WTC11 (cell line): Measurements from ENCODE around the gene ZNF140.

Experiments
- CREB1 ChIP-seq: sonication (generic); formaldehyde crosslinking; IDR thresholded peaks from 2 replicates; pipeline ENCODE4 v1.8.0; 2023; ENCODE audit warnings: mild to moderate bottlenecking, missing genetic modification reagents
- FOXJ3 ChIP-seq: sonication (generic); formaldehyde crosslinking; IDR thresholded peaks from 2 replicates; pipeline ENCODE4 v1.9.0; 2021; ENCODE audit warnings: missing genetic modification reagents, mild to moderate bottlenecking, borderline replicate concordance
- GABPB1 ChIP-seq: sonication (generic); formaldehyde crosslinking; IDR thresholded peaks from 2 replicates; pipeline ENCODE4 v1.8.1; 2023; ENCODE audit warnings: mild to moderate bottlenecking, missing genetic modification reagents
- HMGA2 ChIP-seq: fragments of 250-450 bp; sonication (Bioruptor Pico); IDR thresholded peaks from 2 replicates; pipeline ENCODE4 v1.4.0; 2021; ENCODE audit warnings: mild to moderate bottlenecking, moderate library complexity
- NFYB ChIP-seq: sonication (generic); formaldehyde crosslinking; conservative IDR thresholded peaks from 2 replicates; pipeline ENCODE4 v1.8.0; 2022; ENCODE audit warnings: low read depth, missing genetic modification reagents
- NR3C1 ChIP-seq: sonication (generic); formaldehyde crosslinking; conservative IDR thresholded peaks from 2 replicates; pipeline ENCODE4 v1.8.1; 2023; ENCODE audit warnings: low read depth, mild to moderate bottlenecking, missing genetic modification reagents
- TF ChIP-seq, protein P1 (sequence below): fragments of 200-600 bp; IDR thresholded peaks from 2 replicates; pipeline ENCODE4 v1.8.0; 2022; ENCODE audit warnings: antibody characterized with exemption
- TF ChIP-seq, protein P2 (sequence below): sonication (generic); formaldehyde crosslinking; IDR thresholded peaks from 2 replicates; pipeline ENCODE4 v1.8.1; 2022; ENCODE audit warnings: low read depth, missing genetic modification reagents, borderline replicate concordance
- TF ChIP-seq, protein P3 (sequence below): fragments of 250-450 bp; sonication (Bioruptor Pico); conservative IDR thresholded peaks from 2 replicates; pipeline ENCODE4 v1.9.0; 2021; ENCODE audit warnings: mild to moderate bottlenecking
- TF ChIP-seq, protein P4 (sequence below): sonication (generic); formaldehyde crosslinking; IDR thresholded peaks from 2 replicates; pipeline ENCODE4 v1.8.1; 2023; ENCODE audit warnings: mild to moderate bottlenecking, missing genetic modification reagents
- TF ChIP-seq, protein P5 (sequence below): sonication (generic); formaldehyde crosslinking; IDR thresholded peaks from 2 replicates; pipeline ENCODE4 v1.8.1; 2022; ENCODE audit warnings: mild to moderate bottlenecking, missing genetic modification reagents, moderate library complexity, borderline replicate concordance

DNA sequence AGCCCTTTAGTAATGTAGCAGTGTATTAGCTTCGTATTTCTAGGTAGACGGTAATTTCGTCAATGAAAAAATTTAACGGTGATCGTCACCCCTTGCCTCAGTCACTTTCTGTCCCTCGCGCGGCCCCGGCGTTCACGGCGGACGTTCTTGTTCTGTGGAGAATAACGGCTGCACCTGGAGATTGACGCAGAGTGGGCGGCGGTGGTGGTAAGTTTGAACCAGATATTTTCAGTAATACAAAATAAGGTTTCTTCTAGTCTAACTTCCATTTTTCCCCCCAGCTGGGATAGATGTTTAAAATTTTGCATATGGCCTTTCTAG is 50.0 kb downstream of the ZNF140 start:
- TF ChIP-seq, protein P1, sequence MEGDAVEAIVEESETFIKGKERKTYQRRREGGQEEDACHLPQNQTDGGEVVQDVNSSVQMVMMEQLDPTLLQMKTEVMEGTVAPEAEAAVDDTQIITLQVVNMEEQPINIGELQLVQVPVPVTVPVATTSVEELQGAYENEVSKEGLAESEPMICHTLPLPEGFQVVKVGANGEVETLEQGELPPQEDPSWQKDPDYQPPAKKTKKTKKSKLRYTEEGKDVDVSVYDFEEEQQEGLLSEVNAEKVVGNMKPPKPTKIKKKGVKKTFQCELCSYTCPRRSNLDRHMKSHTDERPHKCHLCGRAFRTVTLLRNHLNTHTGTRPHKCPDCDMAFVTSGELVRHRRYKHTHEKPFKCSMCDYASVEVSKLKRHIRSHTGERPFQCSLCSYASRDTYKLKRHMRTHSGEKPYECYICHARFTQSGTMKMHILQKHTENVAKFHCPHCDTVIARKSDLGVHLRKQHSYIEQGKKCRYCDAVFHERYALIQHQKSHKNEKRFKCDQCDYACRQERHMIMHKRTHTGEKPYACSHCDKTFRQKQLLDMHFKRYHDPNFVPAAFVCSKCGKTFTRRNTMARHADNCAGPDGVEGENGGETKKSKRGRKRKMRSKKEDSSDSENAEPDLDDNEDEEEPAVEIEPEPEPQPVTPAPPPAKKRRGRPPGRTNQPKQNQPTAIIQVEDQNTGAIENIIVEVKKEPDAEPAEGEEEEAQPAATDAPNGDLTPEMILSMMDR, result no peak
- TF ChIP-seq, protein P2, sequence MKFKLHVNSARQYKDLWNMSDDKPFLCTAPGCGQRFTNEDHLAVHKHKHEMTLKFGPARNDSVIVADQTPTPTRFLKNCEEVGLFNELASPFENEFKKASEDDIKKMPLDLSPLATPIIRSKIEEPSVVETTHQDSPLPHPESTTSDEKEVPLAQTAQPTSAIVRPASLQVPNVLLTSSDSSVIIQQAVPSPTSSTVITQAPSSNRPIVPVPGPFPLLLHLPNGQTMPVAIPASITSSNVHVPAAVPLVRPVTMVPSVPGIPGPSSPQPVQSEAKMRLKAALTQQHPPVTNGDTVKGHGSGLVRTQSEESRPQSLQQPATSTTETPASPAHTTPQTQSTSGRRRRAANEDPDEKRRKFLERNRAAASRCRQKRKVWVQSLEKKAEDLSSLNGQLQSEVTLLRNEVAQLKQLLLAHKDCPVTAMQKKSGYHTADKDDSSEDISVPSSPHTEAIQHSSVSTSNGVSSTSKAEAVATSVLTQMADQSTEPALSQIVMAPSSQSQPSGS (CRISPR knock-in tag), result no peak
- TF ChIP-seq NFYB (CRISPR knock-in tag) (no peak), NR3C1 (CRISPR knock-in tag) (no peak), FOXJ3 (CRISPR knock-in tag) (no peak), CREB1 (CRISPR knock-in tag) (no peak), HMGA2 (CRISPR knock-in tag) (no peak), GABPB1 (CRISPR knock-in tag) (no peak)
- TF ChIP-seq, protein P3, sequence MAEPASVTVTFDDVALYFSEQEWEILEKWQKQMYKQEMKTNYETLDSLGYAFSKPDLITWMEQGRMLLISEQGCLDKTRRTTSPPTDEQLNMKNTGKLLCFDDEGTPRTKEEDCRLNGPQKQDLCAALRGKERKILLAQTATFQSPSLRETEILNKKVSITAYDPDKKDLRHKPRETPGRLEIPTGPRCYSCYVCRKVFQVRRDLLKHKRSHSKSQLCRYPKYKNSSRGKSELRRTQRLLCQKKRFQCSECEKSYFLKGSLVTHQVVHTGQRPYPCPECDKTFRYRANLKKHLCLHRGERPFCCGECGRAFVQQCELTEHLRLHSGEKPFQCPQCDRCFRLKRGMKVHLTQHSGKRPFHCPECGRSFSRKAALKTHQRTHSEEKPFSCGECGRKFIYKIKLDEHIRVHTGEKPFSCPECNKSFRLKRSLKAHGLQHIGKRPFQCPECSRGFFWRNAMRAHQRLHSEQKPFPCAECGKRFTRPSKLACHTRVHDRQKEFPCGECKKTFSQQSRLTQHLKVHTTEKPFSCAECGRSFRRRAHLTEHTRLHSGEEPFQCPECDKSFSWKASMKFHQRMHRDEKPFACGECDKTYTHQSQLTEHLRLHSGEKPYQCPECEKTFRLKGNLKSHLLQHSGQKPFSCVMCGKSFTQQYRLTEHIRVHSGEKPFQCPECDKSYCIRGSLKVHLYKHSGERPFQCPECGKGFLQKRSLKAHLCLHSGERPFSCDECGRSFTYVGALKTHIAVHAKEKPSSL, result no peak
- TF ChIP-seq, protein P4, sequence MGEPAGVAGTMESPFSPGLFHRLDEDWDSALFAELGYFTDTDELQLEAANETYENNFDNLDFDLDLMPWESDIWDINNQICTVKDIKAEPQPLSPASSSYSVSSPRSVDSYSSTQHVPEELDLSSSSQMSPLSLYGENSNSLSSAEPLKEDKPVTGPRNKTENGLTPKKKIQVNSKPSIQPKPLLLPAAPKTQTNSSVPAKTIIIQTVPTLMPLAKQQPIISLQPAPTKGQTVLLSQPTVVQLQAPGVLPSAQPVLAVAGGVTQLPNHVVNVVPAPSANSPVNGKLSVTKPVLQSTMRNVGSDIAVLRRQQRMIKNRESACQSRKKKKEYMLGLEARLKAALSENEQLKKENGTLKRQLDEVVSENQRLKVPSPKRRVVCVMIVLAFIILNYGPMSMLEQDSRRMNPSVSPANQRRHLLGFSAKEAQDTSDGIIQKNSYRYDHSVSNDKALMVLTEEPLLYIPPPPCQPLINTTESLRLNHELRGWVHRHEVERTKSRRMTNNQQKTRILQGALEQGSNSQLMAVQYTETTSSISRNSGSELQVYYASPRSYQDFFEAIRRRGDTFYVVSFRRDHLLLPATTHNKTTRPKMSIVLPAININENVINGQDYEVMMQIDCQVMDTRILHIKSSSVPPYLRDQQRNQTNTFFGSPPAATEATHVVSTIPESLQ (CRISPR knock-in tag), result no peak
- TF ChIP-seq, protein P5, sequence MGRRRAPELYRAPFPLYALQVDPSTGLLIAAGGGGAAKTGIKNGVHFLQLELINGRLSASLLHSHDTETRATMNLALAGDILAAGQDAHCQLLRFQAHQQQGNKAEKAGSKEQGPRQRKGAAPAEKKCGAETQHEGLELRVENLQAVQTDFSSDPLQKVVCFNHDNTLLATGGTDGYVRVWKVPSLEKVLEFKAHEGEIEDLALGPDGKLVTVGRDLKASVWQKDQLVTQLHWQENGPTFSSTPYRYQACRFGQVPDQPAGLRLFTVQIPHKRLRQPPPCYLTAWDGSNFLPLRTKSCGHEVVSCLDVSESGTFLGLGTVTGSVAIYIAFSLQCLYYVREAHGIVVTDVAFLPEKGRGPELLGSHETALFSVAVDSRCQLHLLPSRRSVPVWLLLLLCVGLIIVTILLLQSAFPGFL (CRISPR knock-in tag), result no peak
